Neural progenitor cell (in vitro differentiated cells): Measurements from ENCODE around the gene HBZ. TPM values are rescaled to one million over a fixed set of nuclear protein-coding genes. Genes with fewer than 3 reads are reported as not detected.
A peak's percentile ranks its signal among the peaks of the same experiment; 100 is the strongest.

Source experiments
- DNase-seq: peaks from one replicate; pipeline ENCODE4 v3.0.0-alpha.2; 2016; ENCODE audit warnings: low spot score
- H2AFZ ChIP-seq: fragments of 200-600 bp; sonication (generic); replicated peaks from 2 replicates; pipeline ENCODE4 v1.6.1; 2016; ENCODE audit warnings: antibody characterized with exemption
- H3F3A ChIP-seq: fragments of 200-600 bp; sonication (generic); 2 replicates; pipeline ENCODE4 v1.6.1; 2016; ENCODE audit warnings: antibody characterized with exemption, low read depth
- H3K27ac ChIP-seq: fragments of 200-600 bp; sonication (generic); 2 replicates; pipeline ENCODE4 v1.5.1; 2016; ENCODE audit warnings: mild to moderate bottlenecking
- H3K27me3 ChIP-seq: fragments of 200-600 bp; sonication (generic); 2 replicates; pipeline ENCODE4 v1.6.1; 2016; ENCODE audit warnings: mild to moderate bottlenecking, moderate library complexity
- H3K36me3 ChIP-seq: fragments of 200-600 bp; sonication (generic); 2 replicates; pipeline ENCODE4 v1.5.1; 2016
- H3K4me1 ChIP-seq: fragments of 200-600 bp; sonication (generic); 2 replicates; pipeline ENCODE4 v1.6.1; 2016; ENCODE audit warnings: mixed run types
- H3K4me2 ChIP-seq: fragments of 200-600 bp; sonication (generic); 2 replicates; pipeline ENCODE4 v1.6.1; 2016
- H3K4me3 ChIP-seq: fragments of 200-600 bp; sonication (generic); 2 replicates; pipeline ENCODE4 v1.5.1; 2016
- H3K79me2 ChIP-seq: fragments of 200-600 bp; sonication (generic); 2 replicates; pipeline ENCODE4 v1.6.1; 2016; ENCODE audit warnings: low read depth
- H3K9ac ChIP-seq: fragments of 200-600 bp; sonication (generic); 2 replicates; pipeline ENCODE4 v1.6.1; 2016
- H3K9me3 ChIP-seq: fragments of 200-600 bp; sonication (generic); 2 replicates; pipeline ENCODE4 v1.5.1; 2016; ENCODE audit warnings: low read depth
- H4K20me1 ChIP-seq: fragments of 200-600 bp; sonication (generic); 2 replicates; pipeline ENCODE4 v1.6.1; 2016; ENCODE audit warnings: low read depth
- H3K27ac Mint-ChIP-seq: 3 replicates; pipeline ENCODE4 v1.8.0; 2021; ENCODE audit warnings: mixed read lengths
- H3K27me3 Mint-ChIP-seq: 2 replicates; pipeline ENCODE4 v1.8.0; 2022; ENCODE audit warnings: low read depth, mild to moderate bottlenecking, inconsistent platforms, moderate library complexity, mixed read lengths; ENCODE audit not compliant: insufficient read depth
- H3K36me3 Mint-ChIP-seq: 3 replicates; pipeline ENCODE4 v1.8.0; 2021; ENCODE audit warnings: mixed read lengths
- H3K4me1 Mint-ChIP-seq: 3 replicates; pipeline ENCODE4 v1.8.0; 2021; ENCODE audit warnings: mixed read lengths
- H3K4me3 Mint-ChIP-seq: 3 replicates; pipeline ENCODE4 v1.8.0; 2021; ENCODE audit warnings: mild to moderate bottlenecking, moderate library complexity, mixed read lengths
- H3K9me3 Mint-ChIP-seq: 3 replicates; pipeline ENCODE4 v1.8.0; 2020; ENCODE audit warnings: mixed read lengths
- CTCF ChIP-seq: fragments of 200-600 bp; sonication (generic); IDR thresholded peaks from 2 replicates; pipeline ENCODE4 v1.5.1; 2017; ENCODE audit warnings: antibody characterized with exemption, mild to moderate bottlenecking
- EZH2 ChIP-seq: fragments of 200-600 bp; sonication (generic); IDR thresholded peaks from 2 replicates; pipeline ENCODE4 v1.6.1; 2017; ENCODE audit warnings: antibody characterized with exemption, mild to moderate bottlenecking, moderate library complexity
- EZH2phosphoT487 ChIP-seq: fragments of 200-600 bp; sonication (generic); IDR thresholded peaks from 2 replicates; pipeline ENCODE4 v1.6.1; 2017; ENCODE audit warnings: antibody characterized with exemption
- total RNA-seq: library from RNA; depleted of rRNA; stranded (reverse); fragments of >200 nt; gene quantifications from 2 replicates; pipeline ENCODE4 v1.2.3, GENCODE V29; 2015; ENCODE audit warnings: low replicate concordance

HBZ gene
- total RNA-seq, 1 donor from 2014 or later = not detected

GRCh38 chr16:166375-167121 lies 14.1 kb downstream of the HBZ start:
- H3K4me3 Mint-ChIP-seq = no peak overlapping the region
- H4K20me1 ChIP-seq = peaks cover 56% of the 10 kb centered on the region
- peaks cover 10% of the 10 kb centered on the region for H3F3A ChIP-seq
- H3K36me3 Mint-ChIP-seq = peaks cover 3% of the 10 kb centered on the region
- peaks cover 11% of the 10 kb centered on the region for H3K4me1 ChIP-seq
- H3K9me3 ChIP-seq = no peaks in the 10 kb centered on the region
- TF ChIP-seq CTCF = no peak
- peak; percentile 5 for TF ChIP-seq EZH2phosphoT487
- H3K27ac ChIP-seq = no peak overlapping the region
- no peak overlapping the region for H3K4me3 ChIP-seq
- H3K4me1 Mint-ChIP-seq = peaks cover 3% of the 10 kb centered on the region
- peaks cover 84% of the 10 kb centered on the region for H3K27me3 ChIP-seq
- no peaks in the 10 kb centered on the region for H3K36me3 ChIP-seq
- peaks cover 66% of the 10 kb centered on the region for H3K27me3 Mint-ChIP-seq
- H3K79me2 ChIP-seq = no peaks in the 10 kb centered on the region
- H3K9ac ChIP-seq = no peak overlapping the region
- H2AFZ ChIP-seq = no peak overlapping the region
- peaks cover 5% of the 10 kb centered on the region for H3K9me3 Mint-ChIP-seq
- DNase-seq = peak; percentile 43
- no peak overlapping the region for H3K4me2 ChIP-seq
- no peak overlapping the region for H3K27ac Mint-ChIP-seq

GRCh38 chr16:167122-167690 lies 14.8 kb downstream of the HBZ start:
- no peak overlapping the region for H3K27ac ChIP-seq
- TF ChIP-seq EZH2 = no peak
- no peak for TF ChIP-seq EZH2phosphoT487
- no peak for TF ChIP-seq CTCF
- H3K36me3 Mint-ChIP-seq = peaks cover 3% of the 10 kb centered on the region
- peaks cover 10% of the 10 kb centered on the region for H3F3A ChIP-seq
- no peak overlapping the region for H3K9ac ChIP-seq
- H3K27me3 Mint-ChIP-seq = peaks cover 65% of the 10 kb centered on the region
- peaks cover 84% of the 10 kb centered on the region for H3K27me3 ChIP-seq
- H3K4me3 ChIP-seq = no peak overlapping the region
- no peaks in the 10 kb centered on the region for H3K79me2 ChIP-seq
- no peak for DNase-seq
- no peak overlapping the region for H3K4me3 Mint-ChIP-seq
- peaks cover 3% of the 10 kb centered on the region for H3K4me1 Mint-ChIP-seq
- H3K9me3 Mint-ChIP-seq = peaks cover 5% of the 10 kb centered on the region
- H3K36me3 ChIP-seq = no peaks in the 10 kb centered on the region
- H4K20me1 ChIP-seq = peaks cover 60% of the 10 kb centered on the region
- no peak overlapping the region for H3K4me2 ChIP-seq
- H3K9me3 ChIP-seq = no peaks in the 10 kb centered on the region
- no peak overlapping the region for H2AFZ ChIP-seq
- no peak overlapping the region for H3K27ac Mint-ChIP-seq
- peaks cover 11% of the 10 kb centered on the region for H3K4me1 ChIP-seq

- no peak overlapping the region for H3K4me3 ChIP-seq
- no peak overlapping the region for H3K27ac Mint-ChIP-seq
- no peak overlapping the region for H3K9ac ChIP-seq
- H3K4me1 ChIP-seq = peaks cover 11% of the 10 kb centered on the region
- peaks cover 5% of the 10 kb centered on the region for H3K9me3 Mint-ChIP-seq
- no peak for TF ChIP-seq EZH2
- no peak for TF ChIP-seq CTCF
- TF ChIP-seq EZH2phosphoT487 = no peak
- H2AFZ ChIP-seq = no peak overlapping the region
- H3K4me2 ChIP-seq = no peak overlapping the region
- H3K36me3 Mint-ChIP-seq = peaks cover 3% of the 10 kb centered on the region
- H3K36me3 ChIP-seq = no peaks in the 10 kb centered on the region
- peaks cover 62% of the 10 kb centered on the region for H3K27me3 Mint-ChIP-seq
- H3K79me2 ChIP-seq = no peaks in the 10 kb centered on the region
- peaks cover 3% of the 10 kb centered on the region for H3K4me1 Mint-ChIP-seq
- peaks cover 63% of the 10 kb centered on the region for H4K20me1 ChIP-seq
- H3K27ac ChIP-seq = no peak overlapping the region
- H3K4me3 Mint-ChIP-seq = no peak overlapping the region
- peaks cover 79% of the 10 kb centered on the region for H3K27me3 ChIP-seq
- no peak for DNase-seq
- peaks cover 10% of the 10 kb centered on the region for H3F3A ChIP-seq
- H3K9me3 ChIP-seq = no peaks in the 10 kb centered on the region
Measured at GRCh38 chr16:168424-168823, 16.0 kb downstream of the HBZ start.
